ENCODE measurements around the gene TUBA1C.

DNA sequence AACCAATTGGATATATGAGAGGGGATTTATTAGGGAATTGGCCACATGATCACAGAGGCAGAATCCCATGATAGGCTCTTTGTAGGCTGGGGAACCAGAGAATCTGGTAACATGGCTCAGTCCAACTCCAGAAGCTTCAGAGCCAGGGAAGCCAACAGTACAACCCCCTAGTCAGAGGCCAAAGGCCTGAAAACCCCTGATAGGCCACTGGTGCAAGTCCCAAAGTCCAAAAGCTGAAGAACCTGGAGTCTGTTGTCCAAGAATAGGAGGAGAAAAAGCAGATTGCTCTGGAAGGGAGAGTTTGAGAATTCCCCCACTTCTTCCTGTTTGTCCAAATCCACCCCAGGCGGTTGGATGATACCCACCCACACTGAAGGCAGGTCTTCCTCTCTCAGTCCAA lies 49.9 kb downstream of the TUBA1C start:
- TF ChIP-seq, protein P1, sequence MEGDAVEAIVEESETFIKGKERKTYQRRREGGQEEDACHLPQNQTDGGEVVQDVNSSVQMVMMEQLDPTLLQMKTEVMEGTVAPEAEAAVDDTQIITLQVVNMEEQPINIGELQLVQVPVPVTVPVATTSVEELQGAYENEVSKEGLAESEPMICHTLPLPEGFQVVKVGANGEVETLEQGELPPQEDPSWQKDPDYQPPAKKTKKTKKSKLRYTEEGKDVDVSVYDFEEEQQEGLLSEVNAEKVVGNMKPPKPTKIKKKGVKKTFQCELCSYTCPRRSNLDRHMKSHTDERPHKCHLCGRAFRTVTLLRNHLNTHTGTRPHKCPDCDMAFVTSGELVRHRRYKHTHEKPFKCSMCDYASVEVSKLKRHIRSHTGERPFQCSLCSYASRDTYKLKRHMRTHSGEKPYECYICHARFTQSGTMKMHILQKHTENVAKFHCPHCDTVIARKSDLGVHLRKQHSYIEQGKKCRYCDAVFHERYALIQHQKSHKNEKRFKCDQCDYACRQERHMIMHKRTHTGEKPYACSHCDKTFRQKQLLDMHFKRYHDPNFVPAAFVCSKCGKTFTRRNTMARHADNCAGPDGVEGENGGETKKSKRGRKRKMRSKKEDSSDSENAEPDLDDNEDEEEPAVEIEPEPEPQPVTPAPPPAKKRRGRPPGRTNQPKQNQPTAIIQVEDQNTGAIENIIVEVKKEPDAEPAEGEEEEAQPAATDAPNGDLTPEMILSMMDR (IDR thresholded peaks at IDR 0.05): no peak
- TF ChIP-seq POLR2A (IDR thresholded peaks at IDR 0.05): no peak
